Osteocyte (in vitro differentiated cells): ENCODE results near the gene SMAD1. TPM values are rescaled to one million over a fixed set of nuclear protein-coding genes. Genes with fewer than 3 reads are reported as not detected.

ENCODE experiments used
- DNase-seq: peaks from one replicate; pipeline ENCODE4 v3.0.0; 2021; ENCODE audit warnings: mixed read lengths; ENCODE audit not compliant: unreplicated experiment; ENCODE audit errors: extremely low spot score
- H3K27ac Mint-ChIP-seq: one replicate; pipeline ENCODE4 v1.8.0; 2021; ENCODE audit warnings: mild to moderate bottlenecking, mixed read lengths; ENCODE audit not compliant: unreplicated experiment
- H3K27me3 Mint-ChIP-seq: one replicate; pipeline ENCODE4 v1.8.0; 2021; ENCODE audit warnings: mixed read lengths; ENCODE audit not compliant: unreplicated experiment
- H3K36me3 Mint-ChIP-seq: one replicate; pipeline ENCODE4 v1.8.0; 2021; ENCODE audit warnings: mixed read lengths; ENCODE audit not compliant: unreplicated experiment
- H3K4me1 Mint-ChIP-seq: one replicate; pipeline ENCODE4 v1.8.0; 2021; ENCODE audit warnings: mixed read lengths; ENCODE audit not compliant: unreplicated experiment
- H3K4me3 Mint-ChIP-seq: one replicate; pipeline ENCODE4 v1.8.0; 2021; ENCODE audit warnings: mild to moderate bottlenecking, moderate library complexity, mixed read lengths; ENCODE audit not compliant: unreplicated experiment
- H3K9me3 Mint-ChIP-seq: one replicate; pipeline ENCODE4 v1.8.0; 2021; ENCODE audit warnings: mixed read lengths; ENCODE audit not compliant: unreplicated experiment
- CTCF ChIP-seq: fragments of 200-600 bp; sonication (generic); IDR thresholded peaks from 2 replicates; pipeline ENCODE4 v1.5.0; 2021; ENCODE audit warnings: antibody characterized with exemption, mild to moderate bottlenecking, moderate library complexity
- total RNA-seq: library from RNA; stranded (reverse); gene quantifications from 2 replicates; pipeline ENCODE4 v1.2.1, GENCODE V29; 2021

The SMAD1 gene
- total RNA-seq, 1 donor from 2014 or later: 18.1 TPM

GRCh38 chr4:145551660-145552059 lies 70.0 kb downstream of the SMAD1 start:
- no peak for TF ChIP-seq CTCF
- no peak overlapping the region for H3K4me3 Mint-ChIP-seq

DNA sequence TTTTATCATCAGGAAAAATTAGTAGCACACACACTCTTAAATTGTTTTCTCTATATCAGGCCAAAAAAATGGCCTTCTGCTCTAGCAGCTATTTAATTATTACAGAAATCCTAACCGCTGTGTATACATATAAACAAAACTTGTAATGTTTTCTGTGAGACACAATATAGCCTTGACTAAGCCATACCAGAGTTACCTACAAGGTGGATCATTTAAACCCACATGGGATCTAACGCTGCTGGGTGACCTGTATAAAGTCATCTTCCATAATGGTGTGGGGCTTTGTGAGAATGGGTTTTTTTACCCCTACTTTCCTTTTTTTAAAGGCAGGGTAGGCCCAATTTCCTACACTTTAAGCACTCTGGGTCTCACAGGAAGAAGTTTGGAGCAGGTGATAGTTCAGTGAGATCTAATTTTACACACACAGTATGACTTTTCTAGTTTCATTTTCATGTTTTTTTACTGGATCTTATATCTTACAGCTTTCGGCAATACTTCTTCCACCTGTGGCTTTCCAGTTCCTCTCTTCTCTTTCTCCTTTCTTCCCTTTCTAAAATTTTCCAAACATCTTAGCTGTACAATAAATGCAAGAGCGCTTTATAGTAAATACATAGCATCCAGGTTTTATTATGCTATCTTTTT lies 70.6 kb downstream of the SMAD1 start:
- TF ChIP-seq CTCF: no peak
- Mint-ChIP-seq H3K4me3 (no peak overlapping the region), H3K36me3 (peaks cover 41% of the 10 kb centered on the region), H3K27me3 (no peaks in the 10 kb centered on the region), H3K9me3 (no peaks in the 10 kb centered on the region), H3K27ac (no peak overlapping the region), H3K4me1 (no peaks in the 10 kb centered on the region)
- no peak for DNase-seq

More at GRCh38 chr4:145551660-145552059, 70.0 kb downstream of the SMAD1 start:
- peaks cover 36% of the 10 kb centered on the region for H3K36me3 Mint-ChIP-seq
- no peaks in the 10 kb centered on the region for H3K9me3 Mint-ChIP-seq
- no peaks in the 10 kb centered on the region for H3K27me3 Mint-ChIP-seq
- DNase-seq: no peak
- H3K4me1 Mint-ChIP-seq: peaks cover 2% of the 10 kb centered on the region
- H3K27ac Mint-ChIP-seq: no peak overlapping the region

DNA sequence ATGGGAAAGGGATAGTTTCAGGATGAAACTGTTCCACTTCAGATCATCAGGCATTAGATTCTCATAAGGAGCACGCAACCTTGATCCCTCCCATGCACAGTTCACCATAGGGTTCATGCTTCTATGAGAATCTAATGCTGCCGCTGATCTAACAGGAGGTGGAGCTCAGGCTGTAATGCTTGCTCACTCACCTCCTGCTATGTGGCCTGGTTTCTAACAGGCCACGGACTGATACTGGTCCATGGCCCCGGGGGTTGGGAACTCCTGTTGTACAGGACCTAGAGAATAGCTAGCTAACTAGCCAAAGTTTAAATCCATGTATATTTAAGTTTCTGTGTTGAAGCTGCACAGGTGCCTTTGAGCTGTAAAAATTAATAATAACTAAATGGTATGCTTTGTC lies 71.7 kb downstream of the SMAD1 start:
- Mint-ChIP-seq H3K27me3 (no peaks in the 10 kb centered on the region), H3K27ac (no peak overlapping the region), H3K4me1 (no peaks in the 10 kb centered on the region), H3K9me3 (no peaks in the 10 kb centered on the region), H3K36me3 (peaks cover 40% of the 10 kb centered on the region), H3K4me3 (no peak overlapping the region)
- TF ChIP-seq CTCF: no peak
- DNase-seq: no peak

- no peaks in the 10 kb centered on the region for H3K9me3 Mint-ChIP-seq
- H3K27ac Mint-ChIP-seq: no peak overlapping the region
- H3K4me1 Mint-ChIP-seq: no peaks in the 10 kb centered on the region
- H3K27me3 Mint-ChIP-seq: no peaks in the 10 kb centered on the region
- no peak overlapping the region for H3K4me3 Mint-ChIP-seq
- peaks cover 43% of the 10 kb centered on the region for H3K36me3 Mint-ChIP-seq
- no peak for DNase-seq
- no peak for TF ChIP-seq CTCF
Measured at GRCh38 chr4:145554691-145555090, 73.0 kb downstream of the SMAD1 start.

DNA sequence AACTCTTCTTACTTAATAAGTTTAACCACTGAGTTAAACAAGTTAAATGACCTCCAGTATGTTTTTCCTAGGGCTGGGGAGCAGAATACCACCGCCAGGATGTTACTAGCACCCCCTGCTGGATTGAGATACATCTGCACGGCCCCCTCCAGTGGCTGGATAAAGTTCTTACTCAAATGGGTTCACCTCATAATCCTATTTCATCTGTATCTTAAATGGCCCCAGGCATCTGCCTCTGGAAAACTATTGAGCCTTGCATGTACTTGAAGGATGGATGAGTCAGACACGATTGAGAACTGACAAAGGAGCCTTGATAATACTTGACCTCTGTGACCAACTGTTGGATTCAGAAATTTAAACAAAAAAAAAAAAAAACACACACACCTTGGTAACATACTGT lies 76.1 kb downstream of the SMAD1 start:
- H3K9me3 Mint-ChIP-seq: peaks cover 4% of the 10 kb centered on the region
- H3K4me1 Mint-ChIP-seq: no peaks in the 10 kb centered on the region
- H3K27me3 Mint-ChIP-seq: no peaks in the 10 kb centered on the region
- no peak overlapping the region for H3K27ac Mint-ChIP-seq
- H3K36me3 Mint-ChIP-seq: peaks cover 45% of the 10 kb centered on the region
- no peak for DNase-seq
- peak; percentile 84 for TF ChIP-seq CTCF
- H3K4me3 Mint-ChIP-seq: no peak overlapping the region
